Measurements from ENCODE around the gene SLC5A11. TPM values are rescaled to one million over a fixed set of nuclear protein-coding genes. Genes with fewer than 3 reads are reported as not detected.
"Not testable (repeated sequence)": the region's sequence is repeated elsewhere in the genome, so short reads cannot be mapped to it uniquely, and the experiment has no call there.

SLC5A11 gene
- polyA plus RNA-seq, 4 donors: 4.5 to 32.4 (median 19.6) TPM

DNA sequence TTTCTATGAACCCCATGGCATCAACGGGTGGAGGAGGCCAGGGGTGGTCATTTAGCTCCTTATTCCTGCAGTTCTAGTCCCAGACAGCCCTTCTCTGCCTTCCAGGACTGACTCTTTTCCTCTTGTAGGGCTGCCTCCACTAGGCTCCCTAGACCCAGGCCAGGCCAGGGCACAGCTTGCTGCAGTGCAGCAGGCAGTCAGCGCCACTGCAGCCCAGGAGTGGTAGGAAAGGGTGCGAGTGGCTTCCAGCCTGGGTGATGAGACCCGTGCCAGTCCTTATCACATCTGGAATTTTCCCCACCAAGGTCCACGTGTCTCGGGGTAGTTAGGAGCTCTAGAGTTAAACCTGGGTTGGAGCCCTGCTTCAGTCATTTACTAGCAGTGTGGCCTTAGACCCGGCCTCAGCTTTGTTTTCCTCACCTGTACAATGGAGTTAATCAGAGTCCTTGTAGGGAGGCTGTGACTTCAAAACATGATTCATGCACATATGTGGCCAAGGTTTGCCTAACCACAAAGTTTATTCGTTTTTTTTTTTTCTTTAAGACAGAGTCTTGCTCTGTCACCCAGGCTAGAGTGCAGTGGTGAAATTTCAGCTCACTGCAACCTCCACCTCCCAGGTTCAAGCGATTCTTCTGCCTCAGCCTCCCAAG, 4.7 kb downstream of the SLC5A11 start:
- H3K9me3 ChIP-seq (ENCODE audit: control insufficient read depth in 2 of 2, insufficient read depth in 1 of 2, low read depth in 1 of 2, low read length in 1 of 2): no peaks in the 10 kb centered on the region
- DNase-seq (no peak), FAIRE-seq (no peak)
- 69 to 75% (median 74%) methylated on average over 9 of the region's 9 CpGs for WGBS, 3 donors
- H3K27ac ChIP-seq (ENCODE audit: low read depth in 1 of 3, low read length in 2 of 3): no peak overlapping the region
- H3K4me3 ChIP-seq (ENCODE audit: low read depth in 1 of 3, low read length in 3 of 3): no peak overlapping the region
- no peaks in the 10 kb centered on the region for H3K27me3 ChIP-seq (ENCODE audit: control insufficient read depth in 3 of 3, insufficient read depth in 3 of 3, low read length in 3 of 3)
- peaks cover 2 to 45% (median 5%) of the 10 kb centered on the region in 3 donors for H3K4me1 ChIP-seq (ENCODE audit: control insufficient read depth in 3 of 3, insufficient read depth in 2 of 3, low read depth in 1 of 3, low read length in 2 of 3)
- no peaks in the 10 kb centered on the region for H3K36me3 ChIP-seq (ENCODE audit: control insufficient read depth in 3 of 3, insufficient read depth in 2 of 3, low read depth in 1 of 3, low read length in 3 of 3)

DNA sequence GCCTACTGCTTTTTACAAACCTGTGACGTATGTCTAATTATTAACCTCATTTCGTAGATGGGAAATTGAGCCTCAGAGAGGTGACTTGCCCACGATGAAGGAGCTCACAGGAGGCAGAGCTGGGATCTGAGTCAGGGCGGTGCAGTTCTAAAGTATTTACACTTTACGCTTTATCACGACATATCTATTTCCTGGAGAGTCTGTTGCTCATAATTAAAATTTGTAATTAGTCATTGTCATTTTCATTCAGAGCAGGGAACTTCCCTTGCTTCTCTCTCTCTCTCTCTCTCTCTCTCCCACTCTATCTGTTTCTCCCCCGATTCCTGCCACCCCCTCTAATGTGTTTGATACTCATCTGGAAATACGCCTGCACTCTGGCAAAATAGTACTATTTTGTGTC, 5.9 kb downstream of the SLC5A11 start:
- Histone ChIP-seq H3K4me3 (ENCODE audit: low read depth in 1 of 3, low read length in 3 of 3) (no peak overlapping the region), H3K36me3 (ENCODE audit: control insufficient read depth in 3 of 3, insufficient read depth in 2 of 3, low read depth in 1 of 3, low read length in 3 of 3) (no peaks in the 10 kb centered on the region), H3K9me3 (ENCODE audit: control insufficient read depth in 2 of 2, insufficient read depth in 1 of 2, low read depth in 1 of 2, low read length in 1 of 2) (no peaks in the 10 kb centered on the region), H3K27me3 (ENCODE audit: control insufficient read depth in 3 of 3, insufficient read depth in 3 of 3, low read length in 3 of 3) (no peaks in the 10 kb centered on the region), H3K4me1 (ENCODE audit: control insufficient read depth in 3 of 3, insufficient read depth in 2 of 3, low read depth in 1 of 3, low read length in 2 of 3) (peaks cover 2 to 33% (median 5%) of the 10 kb centered on the region in 3 donors), H3K27ac (ENCODE audit: low read depth in 1 of 3, low read length in 2 of 3) (no peak overlapping the region)
- WGBS, 3 donors: 16 to 36% (median 22%) methylated on average over 8 of the region's 8 CpGs
- FAIRE-seq (no peak), DNase-seq (peak; percentile 31 to 54)

DNA sequence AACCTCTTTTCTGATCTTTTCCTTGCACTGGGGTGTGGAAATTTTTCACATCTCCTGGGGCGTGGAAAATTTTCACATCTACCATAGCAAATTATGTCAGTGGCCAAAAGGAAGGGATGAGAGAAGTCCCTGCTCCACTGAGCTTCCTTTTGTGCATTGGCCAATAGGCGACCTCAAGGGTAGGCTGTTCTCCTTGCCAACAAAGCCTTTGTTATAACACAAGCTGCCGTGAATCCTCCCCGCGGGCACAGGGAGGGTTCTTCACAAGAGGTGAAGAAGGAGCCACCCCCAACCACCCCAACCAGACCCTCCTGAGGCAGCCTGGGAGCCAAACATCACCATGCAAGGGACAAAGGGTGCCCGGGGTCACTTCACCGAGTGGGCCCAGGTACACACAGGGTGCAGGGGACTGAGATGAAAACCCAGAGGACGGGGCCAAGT, 6.5 kb downstream of the SLC5A11 start:
- H3K4me3 ChIP-seq (ENCODE audit: low read depth in 1 of 3, low read length in 3 of 3): no peak overlapping the region
- H3K27ac ChIP-seq (ENCODE audit: low read depth in 1 of 3, low read length in 2 of 3): no peak overlapping the region
- H3K9me3 ChIP-seq (ENCODE audit: control insufficient read depth in 2 of 2, insufficient read depth in 1 of 2, low read depth in 1 of 2, low read length in 1 of 2): no peaks in the 10 kb centered on the region
- H3K36me3 ChIP-seq (ENCODE audit: control insufficient read depth in 3 of 3, insufficient read depth in 2 of 3, low read depth in 1 of 3, low read length in 3 of 3): no peaks in the 10 kb centered on the region
- H3K27me3 ChIP-seq (ENCODE audit: control insufficient read depth in 3 of 3, insufficient read depth in 3 of 3, low read length in 3 of 3): no peaks in the 10 kb centered on the region
- WGBS, 3 donors: 52 to 62% (median 60%) methylated on average over 8 of the region's 8 CpGs
- H3K4me1 ChIP-seq (ENCODE audit: control insufficient read depth in 3 of 3, insufficient read depth in 2 of 3, low read depth in 1 of 3, low read length in 2 of 3): peaks cover 0 to 32% (median 5%) of the 10 kb centered on the region in 3 donors
- no peak for DNase-seq
- no peak for FAIRE-seq

DNA sequence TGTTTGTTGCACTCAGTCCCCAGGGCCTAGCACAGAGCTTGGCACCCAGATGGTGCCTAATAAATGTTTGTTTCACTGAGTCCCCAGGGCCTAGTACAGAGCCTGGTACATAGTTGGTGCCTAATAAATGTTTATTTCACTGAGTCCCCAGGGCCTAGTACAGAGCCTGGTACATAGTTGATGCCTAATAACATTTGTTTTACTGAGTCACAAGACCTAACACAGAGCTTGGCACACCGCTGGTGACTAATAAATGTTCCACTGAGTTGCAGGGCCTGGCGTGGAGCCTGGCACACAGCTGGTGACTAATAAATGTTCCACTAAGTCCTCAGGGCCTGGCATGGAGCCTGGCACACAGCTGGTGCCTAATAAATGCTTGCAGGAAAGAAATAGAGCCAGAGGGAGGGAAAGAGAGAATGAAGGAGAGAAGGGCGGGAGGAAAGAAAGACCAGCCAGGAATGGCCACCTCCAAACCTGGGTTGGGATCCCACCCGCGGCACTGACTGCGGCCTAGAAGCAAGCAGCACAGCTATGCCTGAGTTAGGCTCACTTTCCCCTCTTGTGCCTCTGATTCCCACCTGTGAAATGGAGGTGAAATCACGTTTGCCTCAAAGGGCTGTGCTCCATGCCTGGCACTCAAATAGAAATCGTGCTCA, 7.5 kb downstream of the SLC5A11 start:
- Histone ChIP-seq H3K27me3 (ENCODE audit: control insufficient read depth in 3 of 3, insufficient read depth in 3 of 3, low read length in 3 of 3) (no peaks in the 10 kb centered on the region), H3K4me1 (ENCODE audit: control insufficient read depth in 3 of 3, insufficient read depth in 2 of 3, low read depth in 1 of 3, low read length in 2 of 3) (peaks cover 0 to 23% (median 3%) of the 10 kb centered on the region in 3 donors), H3K36me3 (ENCODE audit: control insufficient read depth in 3 of 3, insufficient read depth in 2 of 3, low read depth in 1 of 3, low read length in 3 of 3) (no peaks in the 10 kb centered on the region), H3K9me3 (ENCODE audit: control insufficient read depth in 2 of 2, insufficient read depth in 1 of 2, low read depth in 1 of 2, low read length in 1 of 2) (no peaks in the 10 kb centered on the region), H3K27ac (ENCODE audit: low read depth in 1 of 3, low read length in 2 of 3) (no peak overlapping the region), H3K4me3 (ENCODE audit: low read depth in 1 of 3, low read length in 3 of 3) (no peak overlapping the region)
- 68 to 77% (median 69%) methylated on average over 8 of the region's 8 CpGs for WGBS, 3 donors
- DNase-seq: no peak
- FAIRE-seq: no peak

DNA sequence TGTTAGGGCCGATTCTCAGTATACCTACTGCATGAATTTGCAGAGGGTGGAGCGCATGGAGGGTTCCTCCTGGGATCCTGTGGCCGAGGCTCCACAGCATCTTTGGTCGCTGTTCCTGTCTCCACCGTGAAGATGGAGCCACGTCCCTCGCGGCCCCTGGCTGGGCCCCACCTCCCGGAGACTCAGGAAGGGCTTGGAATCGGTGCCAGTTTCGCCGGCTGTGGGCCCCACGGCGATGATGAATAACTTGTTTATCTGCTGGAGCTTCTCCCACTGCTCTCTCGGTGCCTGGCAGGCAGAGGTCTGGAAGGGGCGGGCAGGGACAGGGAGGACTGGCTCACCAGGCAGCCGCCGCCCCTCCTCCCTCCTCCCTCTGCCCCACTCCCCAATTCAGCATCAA, 8.1 kb downstream of the SLC5A11 start:
- Histone ChIP-seq H3K9me3 (ENCODE audit: control insufficient read depth in 2 of 2, insufficient read depth in 1 of 2, low read depth in 1 of 2, low read length in 1 of 2) (no peaks in the 10 kb centered on the region), H3K36me3 (ENCODE audit: control insufficient read depth in 3 of 3, insufficient read depth in 2 of 3, low read depth in 1 of 3, low read length in 3 of 3) (no peaks in the 10 kb centered on the region), H3K4me3 (ENCODE audit: low read depth in 1 of 3, low read length in 3 of 3) (no peak overlapping the region), H3K27ac (ENCODE audit: low read depth in 1 of 3, low read length in 2 of 3) (no peak overlapping the region), H3K4me1 (ENCODE audit: control insufficient read depth in 3 of 3, insufficient read depth in 2 of 3, low read depth in 1 of 3, low read length in 2 of 3) (peaks cover 0 to 24% (median 3%) of the 10 kb centered on the region in 3 donors), H3K27me3 (ENCODE audit: control insufficient read depth in 3 of 3, insufficient read depth in 3 of 3, low read length in 3 of 3) (no peaks in the 10 kb centered on the region)
- 7 to 18% (median 16%) methylated on average over 16 to 18 of the region's 18 CpGs for WGBS, 3 donors
- DNase-seq (peak in 1 of 2 donors; percentile 44), FAIRE-seq (no peak)

DNA sequence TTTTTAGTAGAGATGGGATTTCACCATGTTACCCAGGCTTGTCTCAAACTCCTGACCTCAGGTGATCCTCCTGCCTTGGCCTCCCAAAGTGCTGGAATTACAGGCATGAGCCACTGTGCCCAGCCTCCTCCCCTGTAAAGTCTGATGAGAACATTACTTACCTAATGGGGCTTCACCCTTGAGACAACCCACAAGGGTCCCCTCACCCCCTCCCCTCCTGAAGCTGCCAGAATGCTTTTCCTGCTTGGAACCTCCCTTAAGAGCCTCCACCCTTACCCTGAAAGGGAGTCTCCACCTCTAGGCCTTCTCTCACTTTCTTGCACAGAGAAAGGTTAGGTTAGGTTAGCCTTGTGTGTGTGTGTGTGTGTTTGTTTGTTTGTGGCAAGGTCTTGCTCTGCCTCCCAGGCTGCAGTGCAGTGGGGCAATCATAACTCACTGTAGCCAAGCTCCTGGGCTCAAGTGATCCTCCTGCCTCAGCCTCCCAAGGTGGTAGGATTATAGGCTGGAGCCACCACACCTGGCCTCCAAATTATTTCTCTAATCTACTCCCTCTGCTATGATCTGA, 8.9 kb downstream of the SLC5A11 start:
- Histone ChIP-seq H3K4me1 (ENCODE audit: control insufficient read depth in 3 of 3, insufficient read depth in 2 of 3, low read depth in 1 of 3, low read length in 2 of 3) (peaks cover 0 to 27% (median 3%) of the 10 kb centered on the region in 3 donors), H3K27ac (ENCODE audit: low read depth in 1 of 3, low read length in 2 of 3) (no peak overlapping the region), H3K9me3 (ENCODE audit: control insufficient read depth in 2 of 2, insufficient read depth in 1 of 2, low read depth in 1 of 2, low read length in 1 of 2) (no peaks in the 10 kb centered on the region), H3K4me3 (ENCODE audit: low read depth in 1 of 3, low read length in 3 of 3) (no peak overlapping the region), H3K36me3 (ENCODE audit: control insufficient read depth in 3 of 3, insufficient read depth in 2 of 3, low read depth in 1 of 3, low read length in 3 of 3) (no peaks in the 10 kb centered on the region), H3K27me3 (ENCODE audit: control insufficient read depth in 3 of 3, insufficient read depth in 3 of 3, low read length in 3 of 3) (no peaks in the 10 kb centered on the region)
- DNase-seq (no peak), FAIRE-seq (no peak)

DNA sequence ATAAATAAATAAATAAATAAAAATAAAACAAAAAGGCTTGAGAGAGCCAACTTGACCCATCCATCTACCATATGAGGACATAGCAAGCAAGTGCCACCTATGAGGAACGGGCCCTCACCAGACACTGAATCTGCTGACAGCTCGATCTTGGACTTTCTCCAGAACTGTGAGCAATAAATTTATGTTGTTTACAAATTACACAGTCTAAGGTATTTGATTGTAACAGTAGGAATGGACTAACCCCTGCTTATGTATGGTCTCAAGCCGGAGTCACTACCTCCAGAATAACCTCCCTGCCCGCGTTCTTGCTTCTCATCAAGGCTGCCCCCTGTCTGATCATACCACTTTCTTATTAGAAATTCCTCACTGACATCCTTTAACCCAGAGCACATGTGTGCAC, 9.9 kb downstream of the SLC5A11 start:
- Histone ChIP-seq H3K27ac (ENCODE audit: low read depth in 1 of 3, low read length in 2 of 3) (no peak overlapping the region), H3K36me3 (ENCODE audit: control insufficient read depth in 3 of 3, insufficient read depth in 2 of 3, low read depth in 1 of 3, low read length in 3 of 3) (no peaks in the 10 kb centered on the region), H3K27me3 (ENCODE audit: control insufficient read depth in 3 of 3, insufficient read depth in 3 of 3, low read length in 3 of 3) (no peaks in the 10 kb centered on the region), H3K4me1 (ENCODE audit: control insufficient read depth in 3 of 3, insufficient read depth in 2 of 3, low read depth in 1 of 3, low read length in 2 of 3) (peaks cover 0 to 27% (median 0%) of the 10 kb centered on the region in 3 donors), H3K4me3 (ENCODE audit: low read depth in 1 of 3, low read length in 3 of 3) (no peak overlapping the region), H3K9me3 (ENCODE audit: control insufficient read depth in 2 of 2, insufficient read depth in 1 of 2, low read depth in 1 of 2, low read length in 1 of 2) (no peaks in the 10 kb centered on the region)
- DNase-seq (peak; percentile 32 to 57), FAIRE-seq (no peak)
- WGBS, 3 donors: 42 to 59% (median 58%) methylated on average over 5 of the region's 5 CpGs

DNA sequence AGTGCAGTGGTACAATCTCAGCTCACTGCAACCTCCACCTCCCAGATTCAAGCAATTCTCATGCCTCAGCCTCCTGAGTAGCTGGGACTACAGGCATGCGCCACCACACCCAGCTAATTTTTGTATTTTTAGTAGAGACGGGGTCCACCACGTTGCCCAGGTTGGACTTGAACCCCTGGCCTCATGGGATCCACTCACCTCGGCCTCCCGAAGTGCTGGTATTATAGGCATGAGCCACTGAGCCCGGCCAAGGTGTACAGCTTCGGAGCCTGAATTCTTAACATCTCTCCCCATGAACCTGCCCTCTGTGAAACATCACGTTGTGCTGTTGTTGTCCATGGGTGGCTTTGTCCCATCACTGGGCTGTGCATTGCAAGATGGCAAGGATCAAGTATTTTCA, 11.1 kb downstream of the SLC5A11 start:
- H3K4me3 ChIP-seq (ENCODE audit: low read depth in 1 of 3, low read length in 3 of 3); DNase-seq; H3K36me3 ChIP-seq (ENCODE audit: control insufficient read depth in 3 of 3, insufficient read depth in 2 of 3, low read depth in 1 of 3, low read length in 3 of 3); H3K27me3 ChIP-seq (ENCODE audit: control insufficient read depth in 3 of 3, insufficient read depth in 3 of 3, low read length in 3 of 3); H3K27ac ChIP-seq (ENCODE audit: low read depth in 1 of 3, low read length in 2 of 3); FAIRE-seq; H3K9me3 ChIP-seq (ENCODE audit: control insufficient read depth in 2 of 2, insufficient read depth in 1 of 2, low read depth in 1 of 2, low read length in 1 of 2): not testable (repeated sequence)
- peaks cover 0 to 22% (median 0%) of the 10 kb centered on the region in 3 donors for H3K4me1 ChIP-seq (ENCODE audit: control insufficient read depth in 3 of 3, insufficient read depth in 2 of 3, low read depth in 1 of 3, low read length in 2 of 3)
- 83 to 87% (median 83%) methylated on average over 8 of the region's 8 CpGs for WGBS, 3 donors

All from small intestine (tissue), 7 donors.